ENCODE data around the gene HOXD9. TPM values are rescaled to one million over a fixed set of nuclear protein-coding genes. Genes with fewer than 3 reads are reported as not detected.

Gene HOXD9
- total RNA-seq, 1 donor from 2014 or later = not detected

GRCh38 chr2:176133389-176133788 is 10.9 kb downstream of the HOXD9 start:
- H3K27me3 ChIP-seq (ENCODE audit: control insufficient read depth, insufficient read depth, low read length) = peaks cover 66% of the 10 kb centered on the region
- FAIRE-seq (no peak), DNase-seq (ENCODE audit: low read depth) (no peak)
- H3K4me3 ChIP-seq (ENCODE audit: low read depth, low read length) = no peak overlapping the region
- H3K36me3 ChIP-seq (ENCODE audit: control insufficient read depth, insufficient read depth, low read length) = no peaks in the 10 kb centered on the region
- no peak for TF ChIP-seq CTCF (IDR thresholded peaks at IDR 0.05; ENCODE audit: insufficient read depth, low read length, severe bottlenecking)

DNA sequence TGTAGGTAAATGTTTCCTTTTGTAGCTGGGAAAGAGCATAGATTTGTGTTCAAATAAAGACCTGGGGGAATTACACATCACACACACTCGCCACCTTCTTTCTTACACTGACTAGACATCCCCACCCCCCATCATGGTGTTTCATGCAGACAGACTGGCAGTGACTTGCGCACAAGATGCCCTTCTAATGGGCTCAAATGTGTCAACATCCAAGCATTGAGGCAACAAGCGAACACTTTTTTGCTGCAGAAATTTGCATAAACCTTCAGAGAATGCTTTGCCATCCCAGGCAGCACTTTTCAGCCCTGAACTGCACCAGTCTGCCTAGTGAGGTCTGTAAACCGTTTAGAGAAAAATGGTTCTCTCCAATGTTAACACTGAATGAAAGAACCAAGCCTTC is 11.5 kb downstream of the HOXD9 start:
- no peak overlapping the region for H3K4me3 ChIP-seq (ENCODE audit: low read depth, low read length)
- H3K27me3 ChIP-seq (ENCODE audit: control insufficient read depth, insufficient read depth, low read length) = peaks cover 65% of the 10 kb centered on the region
- H3K36me3 ChIP-seq (ENCODE audit: control insufficient read depth, insufficient read depth, low read length) = no peaks in the 10 kb centered on the region
- DNase-seq (ENCODE audit: low read depth) (no peak), FAIRE-seq (no peak)
- TF ChIP-seq CTCF (IDR thresholded peaks at IDR 0.05; ENCODE audit: insufficient read depth, low read length, severe bottlenecking) = no peak

DNA sequence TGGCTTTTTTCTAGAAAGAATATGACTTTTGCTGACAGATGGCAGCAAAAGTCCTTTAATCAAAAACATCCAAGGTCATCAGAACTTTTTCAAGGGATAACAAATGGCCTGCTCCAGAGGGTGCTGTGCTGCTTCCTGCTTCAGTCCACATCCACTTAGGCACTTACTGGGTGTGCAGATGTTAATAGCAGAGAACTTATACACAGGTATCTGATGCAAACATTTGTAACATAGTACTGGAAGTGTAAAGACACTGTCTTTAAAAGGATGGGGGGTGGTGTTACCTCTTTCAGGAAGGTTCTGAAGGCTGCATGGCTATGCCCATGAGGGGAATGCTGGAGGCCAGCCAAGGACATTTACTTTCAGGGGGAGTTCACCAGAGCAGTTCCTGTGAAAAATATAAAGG is 12.5 kb downstream of the HOXD9 start:
- H3K27me3 ChIP-seq (ENCODE audit: control insufficient read depth, insufficient read depth, low read length) = peaks cover 66% of the 10 kb centered on the region
- no peak overlapping the region for H3K4me3 ChIP-seq (ENCODE audit: low read depth, low read length)
- DNase-seq (ENCODE audit: low read depth) (no peak), FAIRE-seq (no peak)
- no peaks in the 10 kb centered on the region for H3K36me3 ChIP-seq (ENCODE audit: control insufficient read depth, insufficient read depth, low read length)
- TF ChIP-seq CTCF (IDR thresholded peaks at IDR 0.05; ENCODE audit: insufficient read depth, low read length, severe bottlenecking) = no peak

DNA sequence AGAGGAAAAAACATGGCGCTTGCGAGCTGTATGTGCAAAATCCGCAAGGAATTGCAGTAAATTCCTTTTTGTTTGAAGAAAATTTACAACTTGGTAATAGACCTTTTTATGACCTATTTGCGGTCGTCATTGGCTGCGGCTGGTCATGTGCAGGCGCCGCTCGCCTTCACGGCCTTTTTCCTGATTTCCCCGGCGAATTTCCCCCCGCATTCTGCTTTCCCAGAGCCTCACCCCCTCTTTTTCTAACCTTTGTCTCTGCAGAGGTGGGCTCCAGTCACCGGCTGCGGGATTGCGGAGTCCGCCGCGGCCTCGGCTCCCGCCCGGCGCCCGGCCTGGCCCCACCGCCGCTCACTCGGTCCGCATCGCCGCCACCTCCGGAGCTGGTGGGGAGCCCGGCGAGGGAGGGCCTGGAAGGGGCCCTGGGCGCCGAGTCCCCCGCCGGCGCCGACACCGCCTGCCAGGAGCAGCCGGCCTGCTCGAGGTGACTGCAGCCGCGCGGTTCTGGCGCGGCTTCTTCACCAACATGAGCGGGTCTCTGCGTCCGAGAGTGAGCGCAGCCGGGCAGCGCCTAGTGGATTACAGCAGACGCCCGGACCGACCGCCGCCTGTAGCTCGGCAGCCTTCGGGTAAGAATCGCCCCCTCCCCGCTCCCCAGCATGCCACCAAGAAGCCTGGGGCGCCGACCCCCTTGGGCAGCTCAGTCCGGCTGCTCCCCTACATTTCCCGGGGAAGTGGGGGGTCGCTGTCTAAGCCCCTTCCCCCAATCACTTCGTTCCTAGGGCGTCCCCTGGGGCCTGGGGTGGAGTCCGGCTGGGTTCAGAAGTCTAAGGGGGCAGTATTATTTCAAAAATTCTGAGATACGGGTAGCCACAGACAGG is 14.1 kb downstream of the HOXD9 start:
- no peak for TF ChIP-seq CTCF (IDR thresholded peaks at IDR 0.05; ENCODE audit: insufficient read depth, low read length, severe bottlenecking)
- Histone ChIP-seq H3K27me3 (ENCODE audit: control insufficient read depth, insufficient read depth, low read length) (peaks cover 61% of the 10 kb centered on the region), H3K4me3 (ENCODE audit: low read depth, low read length) (no peak overlapping the region), H3K36me3 (ENCODE audit: control insufficient read depth, insufficient read depth, low read length) (no peaks in the 10 kb centered on the region)
- no peak for DNase-seq (ENCODE audit: low read depth)
- no peak for FAIRE-seq

DNA sequence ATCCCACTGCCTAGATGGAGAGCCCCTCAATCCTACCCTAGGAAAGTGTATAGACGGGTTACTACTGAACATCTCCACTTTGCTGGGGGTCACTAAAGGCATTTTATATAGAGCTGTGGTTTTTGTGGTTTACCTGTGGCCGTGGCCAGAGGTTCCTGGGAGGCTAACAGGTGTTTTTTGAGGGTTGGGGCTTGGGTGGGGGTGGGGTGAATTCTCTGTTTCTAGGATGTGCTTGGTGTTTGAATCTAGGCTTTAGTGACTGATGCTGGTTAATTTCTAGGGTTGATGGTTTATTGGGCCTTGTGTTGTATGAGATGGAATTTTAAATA is 14.7 kb downstream of the HOXD9 start:
- Histone ChIP-seq H3K36me3 (ENCODE audit: control insufficient read depth, insufficient read depth, low read length) (no peaks in the 10 kb centered on the region), H3K4me3 (ENCODE audit: low read depth, low read length) (no peak overlapping the region), H3K27me3 (ENCODE audit: control insufficient read depth, insufficient read depth, low read length) (peaks cover 60% of the 10 kb centered on the region)
- DNase-seq (ENCODE audit: low read depth) = no peak
- TF ChIP-seq CTCF (IDR thresholded peaks at IDR 0.05; ENCODE audit: insufficient read depth, low read length, severe bottlenecking) = no peak
- FAIRE-seq = no peak

GRCh38 chr2:176137906-176138305 is 15.4 kb downstream of the HOXD9 start:
- Histone ChIP-seq H3K36me3 (ENCODE audit: control insufficient read depth, insufficient read depth, low read length) (no peaks in the 10 kb centered on the region), H3K27me3 (ENCODE audit: control insufficient read depth, insufficient read depth, low read length) (peaks cover 57% of the 10 kb centered on the region), H3K4me3 (ENCODE audit: low read depth, low read length) (no peak overlapping the region)
- FAIRE-seq (no peak), DNase-seq (ENCODE audit: low read depth) (no peak)
- TF ChIP-seq CTCF (IDR thresholded peaks at IDR 0.05; ENCODE audit: insufficient read depth, low read length, severe bottlenecking) = no peak
